Vagina (tissue), 2 donors: Measurements from ENCODE around the gene CNGB1.
"Not testable (repeated sequence)": the region's sequence is repeated elsewhere in the genome, so short reads cannot be mapped to it uniquely, and the experiment has no call there.

Experiments used
- POLR2A ChIP-seq, 2 donors: fragments of 450-650 bp; IDR thresholded peaks; one replicate each; pipeline ENCODE4 v1.6.1; 2017; ENCODE audit warnings: antibody characterized with exemption in 2 of 2, mild to moderate bottlenecking in 2 of 2, moderate library complexity in 2 of 2
- TF ChIP-seq, protein P1 (sequence below), 3 experiments: fragments of 450-650 bp in 2 of 3; fragments of 200-600 bp in 1 of 3; sonication (generic) in 1 of 3; IDR thresholded peaks; one replicate each; pipeline ENCODE4 v1.5.1; 2017 to 2019; ENCODE audit warnings: antibody characterized with exemption in 3 of 3, mild to moderate bottlenecking in 2 of 3, moderate library complexity in 2 of 3

GRCh38 chr16:57846931-57847330 is 124.0 kb downstream of the CNGB1 start:
- TF ChIP-seq, protein P1, sequence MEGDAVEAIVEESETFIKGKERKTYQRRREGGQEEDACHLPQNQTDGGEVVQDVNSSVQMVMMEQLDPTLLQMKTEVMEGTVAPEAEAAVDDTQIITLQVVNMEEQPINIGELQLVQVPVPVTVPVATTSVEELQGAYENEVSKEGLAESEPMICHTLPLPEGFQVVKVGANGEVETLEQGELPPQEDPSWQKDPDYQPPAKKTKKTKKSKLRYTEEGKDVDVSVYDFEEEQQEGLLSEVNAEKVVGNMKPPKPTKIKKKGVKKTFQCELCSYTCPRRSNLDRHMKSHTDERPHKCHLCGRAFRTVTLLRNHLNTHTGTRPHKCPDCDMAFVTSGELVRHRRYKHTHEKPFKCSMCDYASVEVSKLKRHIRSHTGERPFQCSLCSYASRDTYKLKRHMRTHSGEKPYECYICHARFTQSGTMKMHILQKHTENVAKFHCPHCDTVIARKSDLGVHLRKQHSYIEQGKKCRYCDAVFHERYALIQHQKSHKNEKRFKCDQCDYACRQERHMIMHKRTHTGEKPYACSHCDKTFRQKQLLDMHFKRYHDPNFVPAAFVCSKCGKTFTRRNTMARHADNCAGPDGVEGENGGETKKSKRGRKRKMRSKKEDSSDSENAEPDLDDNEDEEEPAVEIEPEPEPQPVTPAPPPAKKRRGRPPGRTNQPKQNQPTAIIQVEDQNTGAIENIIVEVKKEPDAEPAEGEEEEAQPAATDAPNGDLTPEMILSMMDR (IDR thresholded peaks at IDR 0.05), result not testable (repeated sequence)
- TF ChIP-seq POLR2A (IDR thresholded peaks at IDR 0.05), result not testable (repeated sequence)
